HG02938 (cell line): Measurements from ENCODE around the gene KCNJ6.
"Not testable (repeated sequence)": the region's sequence is repeated elsewhere in the genome, so short reads cannot be mapped to it uniquely, and the experiment has no call there.

Experiments
- ATAC-seq: cut with Tn5 transposase; IDR thresholded peaks from one replicate; pipeline ENCODE4 v1.9.1; 2021; ENCODE audit warnings: mild to moderate bottlenecking, moderate library complexity; ENCODE audit not compliant: unreplicated experiment

KCNJ6 gene

GRCh38 chr21:37784591-37785318 lies 131.5 kb downstream of the KCNJ6 start:
- ATAC-seq = no peak

GRCh38 chr21:37783016-37783415 lies 133.2 kb downstream of the KCNJ6 start:
- no peak for ATAC-seq

GRCh38 chr21:37780991-37781983 lies 135.0 kb downstream of the KCNJ6 start:
- ATAC-seq = no peak

GRCh38 chr21:37771181-37771580 lies 145.1 kb downstream of the KCNJ6 start:
- ATAC-seq = no peak

GRCh38 chr21:37770461-37770860 lies 145.8 kb downstream of the KCNJ6 start:
- no peak for ATAC-seq

- no peak for ATAC-seq
Measured at GRCh38 chr21:37769656-37770055, 146.6 kb downstream of the KCNJ6 start.

- no peak for ATAC-seq
Measured at GRCh38 chr21:37767984-37768383, 148.3 kb downstream of the KCNJ6 start.

GRCh38 chr21:37766129-37766528 lies 150.1 kb downstream of the KCNJ6 start:
- no peak for ATAC-seq

- no peak for ATAC-seq
Measured at GRCh38 chr21:37765221-37765900, 150.9 kb downstream of the KCNJ6 start.

- no peak for ATAC-seq
Measured at GRCh38 chr21:37764691-37765090, 151.6 kb downstream of the KCNJ6 start.

GRCh38 chr21:37763298-37763697 lies 153.0 kb downstream of the KCNJ6 start:
- ATAC-seq = no peak

- no peak for ATAC-seq
Measured at GRCh38 chr21:37762606-37763005, 153.7 kb downstream of the KCNJ6 start.

GRCh38 chr21:37761406-37761805 lies 154.9 kb downstream of the KCNJ6 start:
- ATAC-seq = not testable (repeated sequence)

GRCh38 chr21:37759777-37760176 lies 156.5 kb downstream of the KCNJ6 start:
- no peak for ATAC-seq

- no peak for ATAC-seq
Measured at GRCh38 chr21:37758982-37759381, 157.3 kb downstream of the KCNJ6 start.

- ATAC-seq = no peak
Measured at GRCh38 chr21:37757606-37758376, 158.5 kb downstream of the KCNJ6 start.

GRCh38 chr21:37753122-37753599 lies 163.1 kb downstream of the KCNJ6 start:
- no peak for ATAC-seq

- ATAC-seq = no peak
Measured at GRCh38 chr21:37751268-37751975, 164.8 kb downstream of the KCNJ6 start.

GRCh38 chr21:37749132-37749531 lies 167.1 kb downstream of the KCNJ6 start:
- no peak for ATAC-seq

- no peak for ATAC-seq
Measured at GRCh38 chr21:37748351-37748750, 167.9 kb downstream of the KCNJ6 start.
